ENCODE measurements around the gene OBP2A.

GRCh38 chr9:135574331-135574730 lies 28.4 kb downstream of the OBP2A start:
- TF ChIP-seq POLR2AphosphoS5 (IDR thresholded peaks at IDR 0.05; ENCODE audit: borderline replicate concordance, low read depth, low read length) (no peak), EZH2 (IDR thresholded peaks at IDR 0.05) (no peak)

Data from SK-N-MC (cell line).